Fibroblast of lung (primary cell): ENCODE data around the gene GRB10.

ENCODE experiments used
- EZH2 ChIP-seq: IDR thresholded peaks from 2 replicates; pipeline ENCODE4 v1.5.1; 2012; ENCODE audit warnings: low read length, control low read depth, mild to moderate bottlenecking; ENCODE audit errors: missing control alignments
- TF ChIP-seq, protein P1 (sequence below), 2 donors: IDR thresholded peaks in 1 of 2; conservative IDR thresholded peaks in 1 of 2; 1 replicate in 1 of 2; 2 replicates in 1 of 2; pipeline ENCODE4 v1.5.1; 2011 to 2012; ENCODE audit warnings: low read length in 2 of 2, control low read depth in 1 of 2, inconsistent platforms in 1 of 2, low read depth in 1 of 2, mild to moderate bottlenecking in 1 of 2

- TF ChIP-seq, protein P1, sequence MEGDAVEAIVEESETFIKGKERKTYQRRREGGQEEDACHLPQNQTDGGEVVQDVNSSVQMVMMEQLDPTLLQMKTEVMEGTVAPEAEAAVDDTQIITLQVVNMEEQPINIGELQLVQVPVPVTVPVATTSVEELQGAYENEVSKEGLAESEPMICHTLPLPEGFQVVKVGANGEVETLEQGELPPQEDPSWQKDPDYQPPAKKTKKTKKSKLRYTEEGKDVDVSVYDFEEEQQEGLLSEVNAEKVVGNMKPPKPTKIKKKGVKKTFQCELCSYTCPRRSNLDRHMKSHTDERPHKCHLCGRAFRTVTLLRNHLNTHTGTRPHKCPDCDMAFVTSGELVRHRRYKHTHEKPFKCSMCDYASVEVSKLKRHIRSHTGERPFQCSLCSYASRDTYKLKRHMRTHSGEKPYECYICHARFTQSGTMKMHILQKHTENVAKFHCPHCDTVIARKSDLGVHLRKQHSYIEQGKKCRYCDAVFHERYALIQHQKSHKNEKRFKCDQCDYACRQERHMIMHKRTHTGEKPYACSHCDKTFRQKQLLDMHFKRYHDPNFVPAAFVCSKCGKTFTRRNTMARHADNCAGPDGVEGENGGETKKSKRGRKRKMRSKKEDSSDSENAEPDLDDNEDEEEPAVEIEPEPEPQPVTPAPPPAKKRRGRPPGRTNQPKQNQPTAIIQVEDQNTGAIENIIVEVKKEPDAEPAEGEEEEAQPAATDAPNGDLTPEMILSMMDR (conservative IDR thresholded peaks at IDR 0.05 in 1 of 2, IDR thresholded peaks at IDR 0.05 in 1 of 2; ENCODE audit: low read depth in 1 of 2, low read length in 2 of 2): no peak
- TF ChIP-seq EZH2: no peak
Measured at GRCh38 chr7:50828801-50829200, 46.1 kb upstream of the GRB10 start.
